C4-2B (cell line): Measurements from ENCODE around the gene HIPK3.
A peak's percentile ranks its signal among the peaks of the same experiment; 100 is the strongest.
"Not testable (repeated sequence)": the region's sequence is repeated elsewhere in the genome, so short reads cannot be mapped to it uniquely, and the experiment has no call there.

ENCODE experiments used
- H3K27ac ChIP-seq: fragments of 450-650 bp; 2 replicates; pipeline ENCODE4 v1.5.1; 2017
- ZFX ChIP-seq: fragments of 450-650 bp; IDR thresholded peaks from 2 replicates; pipeline ENCODE4 v1.6.1; 2017
- TF ChIP-seq, protein P1 (sequence below): fragments of 450-650 bp; conservative IDR thresholded peaks from 2 replicates; pipeline ENCODE4 v1.5.1; 2017; ENCODE audit warnings: mild to moderate bottlenecking

HIPK3 gene

DNA sequence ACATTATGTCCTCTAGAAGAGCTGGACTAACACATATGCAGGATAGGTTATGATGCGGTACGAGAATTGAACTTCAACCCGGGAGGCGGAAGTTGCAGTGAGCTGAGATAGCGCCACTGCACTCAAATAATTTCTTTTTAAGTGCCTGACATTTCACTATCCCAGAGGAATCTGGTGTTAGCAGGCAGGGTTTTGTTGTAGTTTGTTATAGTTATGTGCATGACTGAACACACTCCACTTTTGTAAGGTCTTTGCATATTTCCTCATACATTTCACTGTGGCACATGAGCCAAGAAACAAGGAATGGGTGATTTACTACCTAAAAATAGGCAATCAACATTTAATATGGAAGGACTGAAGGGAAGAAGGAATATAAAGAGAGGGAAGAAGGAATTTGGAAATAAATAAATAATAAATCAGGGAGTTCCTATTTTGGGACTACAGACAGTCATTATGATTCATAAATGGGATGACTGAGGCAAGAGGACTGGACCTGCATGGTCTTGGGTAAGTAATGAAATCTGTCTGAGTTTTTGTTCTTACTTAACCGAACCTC is 8.7 kb upstream of the HIPK3 start:
- no peak for TF ChIP-seq ZFX
- TF ChIP-seq, protein P1, sequence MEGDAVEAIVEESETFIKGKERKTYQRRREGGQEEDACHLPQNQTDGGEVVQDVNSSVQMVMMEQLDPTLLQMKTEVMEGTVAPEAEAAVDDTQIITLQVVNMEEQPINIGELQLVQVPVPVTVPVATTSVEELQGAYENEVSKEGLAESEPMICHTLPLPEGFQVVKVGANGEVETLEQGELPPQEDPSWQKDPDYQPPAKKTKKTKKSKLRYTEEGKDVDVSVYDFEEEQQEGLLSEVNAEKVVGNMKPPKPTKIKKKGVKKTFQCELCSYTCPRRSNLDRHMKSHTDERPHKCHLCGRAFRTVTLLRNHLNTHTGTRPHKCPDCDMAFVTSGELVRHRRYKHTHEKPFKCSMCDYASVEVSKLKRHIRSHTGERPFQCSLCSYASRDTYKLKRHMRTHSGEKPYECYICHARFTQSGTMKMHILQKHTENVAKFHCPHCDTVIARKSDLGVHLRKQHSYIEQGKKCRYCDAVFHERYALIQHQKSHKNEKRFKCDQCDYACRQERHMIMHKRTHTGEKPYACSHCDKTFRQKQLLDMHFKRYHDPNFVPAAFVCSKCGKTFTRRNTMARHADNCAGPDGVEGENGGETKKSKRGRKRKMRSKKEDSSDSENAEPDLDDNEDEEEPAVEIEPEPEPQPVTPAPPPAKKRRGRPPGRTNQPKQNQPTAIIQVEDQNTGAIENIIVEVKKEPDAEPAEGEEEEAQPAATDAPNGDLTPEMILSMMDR: no peak
- H3K27ac ChIP-seq: no peak overlapping the region

DNA sequence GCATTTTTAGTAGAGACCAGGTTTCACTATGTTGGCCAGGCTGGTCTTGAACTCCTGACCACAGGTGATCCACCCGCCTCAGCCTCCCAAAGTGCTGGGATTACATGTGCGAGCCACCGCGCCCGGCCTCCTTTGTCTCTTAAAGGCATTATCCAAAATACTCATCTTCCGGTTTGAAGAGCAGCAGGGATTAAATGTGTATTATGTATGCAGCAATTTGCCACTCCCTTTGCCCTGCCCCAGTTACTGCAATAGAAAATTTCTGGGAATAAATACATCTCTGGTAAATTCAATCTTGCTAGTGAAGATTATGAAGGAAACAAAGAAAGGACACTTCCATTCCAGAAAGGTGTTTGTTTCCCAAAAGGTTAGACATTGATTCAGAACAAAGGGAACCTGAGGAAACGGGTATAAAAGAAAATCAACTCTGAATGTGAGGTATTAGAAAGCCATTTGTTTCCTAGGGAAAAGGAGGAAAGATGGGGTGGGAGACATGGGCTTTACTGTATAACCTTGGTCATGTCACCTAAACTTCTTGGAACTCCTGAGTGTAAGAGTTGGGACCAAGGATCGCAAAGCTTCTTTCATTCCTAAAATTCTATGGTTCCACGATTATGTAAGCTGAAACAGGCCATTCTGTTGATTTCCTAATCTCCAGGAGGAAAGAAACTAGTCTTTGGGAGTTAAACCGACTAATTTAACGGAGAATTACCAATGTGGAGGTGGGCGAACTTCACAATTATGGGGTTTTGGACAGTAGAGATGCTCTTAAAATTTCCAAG is 959 bp upstream of the HIPK3 start:
- no peak for TF ChIP-seq ZFX
- TF ChIP-seq, protein P1: no peak
- H3K27ac ChIP-seq: peak overlapping the region; percentile 96; the same call in 1 of the 2 replicates

GRCh38 chr11:33256813-33257159 is 395 bp upstream of the HIPK3 start:
- TF ChIP-seq, protein P1: no peak
- TF ChIP-seq ZFX: no peak
- H3K27ac ChIP-seq: peak overlapping the region; percentile 96

- H3K27ac ChIP-seq: peak overlapping the region; percentile 96
Measured at GRCh38 chr11:33257897-33258630, 883 bp downstream of the HIPK3 start.

GRCh38 chr11:33258631-33259205 is 1.5 kb downstream of the HIPK3 start:
- H3K27ac ChIP-seq: peak overlapping the region; percentile 96
- no peak for TF ChIP-seq ZFX
- TF ChIP-seq, protein P1: no peak; the same call in none of the 2 replicates

More at GRCh38 chr11:33257897-33258630, 883 bp downstream of the HIPK3 start:
- TF ChIP-seq ZFX: peak; percentile 83
- TF ChIP-seq, protein P1: peak; percentile 19; the same call in 1 of the 2 replicates

GRCh38 chr11:33259869-33260268 is 2.7 kb downstream of the HIPK3 start:
- H3K27ac ChIP-seq: no peak overlapping the region

GRCh38 chr11:33261350-33261749 is 4.2 kb downstream of the HIPK3 start:
- H3K27ac ChIP-seq: not testable (repeated sequence)

More at GRCh38 chr11:33259869-33260268, 2.7 kb downstream of the HIPK3 start:
- TF ChIP-seq, protein P1: no peak
- TF ChIP-seq ZFX: no peak
